Embryonic facial prominence (tissue), 1 donor: ENCODE results near the gene RUNX1.

Experiments
- DNase-seq: peaks from one replicate; pipeline ENCODE4 v3.0.0-alpha.2; 2016; ENCODE audit errors: extremely low spot score

RUNX1 gene

DNA sequence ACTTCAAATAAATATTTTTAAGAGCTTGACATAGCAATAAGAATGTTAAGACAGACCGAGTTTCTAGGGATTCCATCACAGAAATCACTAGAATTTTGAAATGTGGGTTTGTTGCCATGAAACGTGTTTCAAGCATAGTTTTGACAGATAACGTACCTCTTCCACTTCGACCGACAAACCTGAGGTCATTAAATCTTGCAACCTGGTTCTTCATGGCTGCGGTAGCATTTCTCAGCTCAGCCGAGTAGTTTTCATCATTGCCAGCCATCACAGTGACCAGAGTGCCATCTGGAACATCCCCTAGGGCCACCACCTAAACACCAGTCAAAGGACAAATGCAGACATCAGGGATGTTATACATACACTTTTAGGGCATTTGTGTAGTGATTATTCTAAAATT is 168.7 kb downstream of the RUNX1 start:
- no peak for DNase-seq

GRCh38 chr21:34878940-34879339 is 170.2 kb downstream of the RUNX1 start:
- DNase-seq, result no peak

- no peak for DNase-seq
These were observed 170.6 kb downstream of the RUNX1 start for GRCh38 chr21:34878501-34878900.

DNA sequence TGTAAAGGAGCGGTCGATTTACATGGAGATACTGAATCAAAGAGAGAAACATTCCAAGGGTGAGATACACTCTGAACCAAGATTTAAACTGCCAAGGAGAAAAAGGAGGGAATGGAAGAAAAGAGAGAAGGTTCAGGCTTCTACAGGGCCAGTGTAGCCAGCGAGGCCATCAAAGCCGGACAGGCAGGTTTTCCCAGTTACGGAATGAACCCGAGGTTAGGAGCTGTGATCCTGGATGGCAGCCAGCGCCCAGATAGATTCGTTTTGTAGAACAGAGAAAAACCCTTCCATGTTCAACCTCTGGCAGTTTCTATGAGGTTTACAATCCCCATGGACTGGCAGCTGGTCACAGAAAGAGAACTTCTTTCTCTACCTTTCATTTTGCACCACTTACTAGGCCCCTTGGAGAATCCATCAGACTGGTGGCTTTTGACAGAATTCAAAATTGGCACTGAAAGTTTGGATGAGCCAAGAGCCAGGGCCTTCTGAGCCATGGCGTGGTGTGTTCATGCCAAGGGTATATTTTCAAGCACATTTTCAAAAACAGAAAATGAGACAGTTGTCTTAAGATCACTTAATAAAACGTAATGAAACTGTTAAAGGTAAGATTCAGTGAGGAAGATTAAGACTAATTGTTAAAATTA is 171.5 kb downstream of the RUNX1 start:
- no peak for DNase-seq

- DNase-seq, result no peak
These were observed 173.3 kb downstream of the RUNX1 start for GRCh38 chr21:34875830-34876229.

DNA sequence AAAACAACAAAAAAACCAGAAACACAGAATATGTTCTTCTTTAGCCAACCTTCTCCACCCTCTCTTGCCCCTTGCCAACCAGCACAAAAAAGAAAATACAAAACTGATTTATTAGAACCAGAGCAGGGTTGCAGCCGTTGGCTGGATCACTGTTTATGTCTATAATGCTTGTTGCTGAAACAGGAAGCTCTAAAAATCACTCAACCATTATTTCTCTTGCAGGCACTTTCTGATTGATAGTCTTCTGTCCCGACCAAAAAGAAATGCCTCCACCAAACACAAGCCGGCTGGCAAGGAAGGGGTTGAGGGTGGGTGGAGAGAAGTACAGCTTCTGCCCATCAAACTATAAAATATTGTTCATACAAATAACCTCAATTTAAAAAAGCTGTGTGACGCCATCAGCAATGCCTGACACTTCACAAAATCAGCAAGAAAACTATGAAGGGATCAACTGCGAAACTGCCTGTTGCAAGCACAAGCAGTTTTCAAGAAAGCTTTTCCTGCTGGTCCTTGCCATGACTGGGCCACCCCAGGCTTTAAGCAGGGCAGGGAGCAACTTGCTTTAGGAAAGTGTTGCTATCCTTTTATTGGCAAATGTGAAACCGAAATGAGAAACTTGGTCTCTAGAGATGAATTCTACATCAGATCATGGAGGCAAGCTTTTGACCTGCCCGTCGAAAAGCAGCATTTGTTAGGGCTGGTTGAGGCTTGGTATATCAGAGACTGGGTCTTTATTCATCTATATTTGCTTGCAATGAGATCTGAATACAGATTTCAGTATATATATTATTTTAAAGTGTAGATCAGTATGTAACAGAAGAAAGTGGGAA is 174.2 kb downstream of the RUNX1 start:
- no peak for DNase-seq

DNA sequence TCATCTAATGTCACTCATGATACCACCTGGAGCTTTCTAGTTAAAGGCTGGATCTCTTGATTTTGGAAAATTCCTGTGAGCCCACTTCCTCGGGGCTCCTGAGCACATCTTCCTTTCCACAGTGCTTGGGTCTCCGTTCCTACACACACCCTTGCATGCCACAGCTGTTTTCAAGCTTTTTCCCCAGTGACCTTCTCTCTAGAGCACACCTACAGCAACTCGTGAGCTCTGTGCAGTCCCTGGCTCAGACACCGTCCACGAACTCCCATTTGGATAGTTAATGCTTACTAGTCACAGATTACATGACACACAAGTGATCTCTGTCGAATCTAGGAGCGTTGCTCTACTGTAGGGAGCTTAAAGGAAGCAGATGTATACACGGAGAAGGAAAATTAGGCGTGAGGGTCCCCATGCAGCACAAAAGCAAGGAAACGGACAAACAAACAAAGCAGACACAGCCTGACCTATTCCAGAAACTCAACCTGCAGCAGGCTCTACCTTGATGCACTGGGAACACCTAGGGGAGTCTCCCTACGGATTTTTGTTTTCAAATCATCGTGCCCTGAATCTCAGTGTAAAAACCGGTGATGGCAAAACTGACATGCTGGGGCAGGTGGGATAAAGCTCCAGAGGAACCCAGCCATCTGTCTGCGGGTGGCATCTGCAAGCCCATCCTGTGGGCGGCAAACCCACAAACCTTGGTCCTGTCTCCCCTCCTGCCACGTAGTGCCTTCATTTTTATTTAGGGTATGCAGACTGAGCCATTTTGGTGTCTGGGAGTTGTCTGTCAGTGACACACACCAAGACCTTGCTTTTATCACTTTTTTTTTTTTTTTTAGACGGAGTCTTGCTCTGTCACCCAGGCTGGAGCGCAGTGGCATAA is 177.8 kb downstream of the RUNX1 start:
- no peak for DNase-seq

DNA sequence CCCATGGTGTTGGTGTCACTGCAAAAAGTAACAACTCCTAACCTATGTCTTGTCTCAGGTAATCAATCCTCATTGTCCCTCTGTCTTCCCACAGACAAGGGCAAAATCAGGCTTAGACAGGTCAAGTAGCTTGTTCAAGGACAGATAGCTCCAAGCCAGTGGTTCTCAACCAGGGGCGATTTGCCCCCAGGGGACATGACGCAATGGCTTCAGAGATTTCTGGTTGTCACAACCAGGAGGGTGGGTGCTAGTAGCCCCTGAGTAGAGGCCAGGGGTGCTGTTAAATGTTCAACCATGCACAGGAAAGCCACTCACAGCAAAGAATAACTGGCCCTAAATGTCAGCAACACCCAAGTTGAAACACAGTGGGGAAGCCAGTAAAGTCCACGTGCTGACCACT is 178.9 kb downstream of the RUNX1 start:
- DNase-seq, result no peak

GRCh38 chr21:34869545-34869944 is 179.6 kb downstream of the RUNX1 start:
- DNase-seq, result no peak

DNA sequence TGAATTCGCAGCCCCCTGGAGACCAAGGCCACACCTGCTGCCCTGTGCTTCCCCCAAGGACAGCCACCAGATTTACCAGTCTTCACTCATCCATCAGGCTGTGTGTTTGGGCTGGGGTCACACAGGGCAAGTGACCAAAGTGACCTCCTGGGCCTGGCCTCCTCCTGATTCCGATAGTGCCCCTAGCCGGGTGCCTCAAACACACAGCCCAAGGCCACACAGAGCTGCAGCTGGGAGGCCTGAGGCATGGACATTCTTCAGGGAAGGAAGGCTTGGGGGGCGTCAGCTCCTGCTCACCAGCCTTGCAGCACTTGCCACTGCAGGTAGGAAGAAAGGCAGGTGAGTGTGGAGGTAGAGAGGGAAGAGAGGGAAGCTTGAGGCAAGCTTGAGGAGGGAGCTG is 181.3 kb downstream of the RUNX1 start:
- DNase-seq, result no peak

DNA sequence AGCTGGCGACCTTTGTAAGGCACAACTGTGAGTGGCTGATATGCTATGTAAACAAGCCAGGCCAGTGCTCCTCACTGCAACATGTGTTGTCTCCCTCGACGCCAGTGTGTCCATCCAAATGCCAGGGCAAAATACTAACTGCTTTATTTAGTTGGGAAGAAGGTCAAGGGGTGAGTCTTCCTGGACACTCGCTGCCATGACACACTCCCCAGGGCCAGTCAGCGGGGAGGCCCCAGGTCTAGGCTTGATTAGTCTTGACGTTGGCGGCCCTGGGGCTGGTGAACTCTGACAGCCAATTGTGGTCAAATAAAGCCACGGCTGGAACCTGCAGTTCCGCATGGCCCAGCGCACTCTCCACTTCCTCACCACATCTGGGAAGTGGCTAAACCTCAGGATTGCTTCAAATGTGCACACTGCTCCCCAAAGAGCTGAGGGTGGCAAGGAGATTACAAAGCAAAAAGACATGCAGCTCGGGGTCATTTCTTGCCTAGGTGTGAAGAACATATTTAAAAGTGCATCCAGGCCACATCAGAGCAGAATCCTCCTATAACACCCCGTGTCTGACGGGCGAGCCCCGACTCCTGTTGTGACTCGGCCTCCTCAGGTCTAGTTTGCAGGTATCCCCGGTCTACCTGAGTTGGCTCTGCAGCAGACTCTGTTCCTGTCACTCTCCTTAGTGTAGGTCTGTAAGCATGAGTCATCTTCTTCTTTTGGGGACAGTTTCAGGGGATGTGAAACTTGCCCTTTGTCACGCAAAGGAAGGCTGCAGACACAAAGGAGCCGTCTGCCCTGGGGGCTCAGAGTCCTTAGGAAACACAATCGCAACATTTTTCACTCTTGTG is 183.5 kb downstream of the RUNX1 start:
- no peak for DNase-seq

- DNase-seq, result no peak
These were observed 184.5 kb downstream of the RUNX1 start for GRCh38 chr21:34864370-34865149.

DNA sequence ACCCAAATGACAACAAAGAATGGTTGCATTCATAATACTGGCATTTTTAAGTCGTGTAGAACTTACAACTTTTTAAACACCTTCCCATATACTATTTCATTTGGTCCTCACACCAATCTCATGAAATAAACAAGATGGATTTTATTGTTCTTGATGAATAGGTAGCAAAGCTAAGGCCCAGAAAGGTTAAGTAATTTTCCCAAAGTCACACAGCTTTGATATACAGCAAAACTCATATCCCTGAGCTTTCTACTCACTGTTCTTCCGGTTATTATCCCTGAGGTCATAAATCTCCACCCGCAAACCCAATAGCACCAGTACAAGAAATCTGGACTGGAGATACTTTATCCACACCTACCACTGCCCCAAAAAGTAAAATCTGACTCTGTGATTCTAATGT is 186.2 kb downstream of the RUNX1 start:
- no peak for DNase-seq

- no peak for DNase-seq
These were observed 187.8 kb downstream of the RUNX1 start for GRCh38 chr21:34861258-34861657.

GRCh38 chr21:34859976-34860653 is 189.0 kb downstream of the RUNX1 start:
- no peak for DNase-seq

GRCh38 chr21:34858559-34858958 is 190.5 kb downstream of the RUNX1 start:
- no peak for DNase-seq

- no peak for DNase-seq
These were observed 191.2 kb downstream of the RUNX1 start for GRCh38 chr21:34857874-34858273.

DNA sequence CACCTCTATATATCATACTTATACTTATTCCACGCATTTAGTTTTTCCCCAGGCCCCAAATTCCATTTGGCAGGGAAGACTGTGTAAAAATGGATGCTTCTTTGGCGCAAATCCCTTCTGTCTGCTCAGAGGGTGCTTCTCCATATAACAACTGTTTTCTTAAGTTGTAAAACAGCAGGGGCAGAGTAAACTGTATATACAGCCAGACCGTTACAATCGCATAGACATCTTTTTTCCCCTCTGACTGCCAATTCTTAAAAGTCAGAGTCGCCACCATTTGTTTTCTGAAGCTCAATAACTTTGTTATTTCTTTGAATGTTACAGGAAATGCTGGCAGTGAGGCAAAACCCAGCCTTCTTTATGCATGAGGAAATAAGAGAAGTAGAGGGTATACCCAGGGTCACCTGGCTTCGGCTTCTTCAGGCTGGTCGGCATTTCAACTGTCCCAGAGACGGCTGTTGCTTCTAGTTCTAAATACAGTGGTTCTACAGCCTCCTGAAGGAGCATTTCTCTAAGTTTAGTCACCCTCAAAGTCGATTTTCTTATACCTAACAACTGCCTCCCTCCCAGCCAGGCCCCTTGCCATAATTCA is 191.9 kb downstream of the RUNX1 start:
- DNase-seq, result no peak

DNA sequence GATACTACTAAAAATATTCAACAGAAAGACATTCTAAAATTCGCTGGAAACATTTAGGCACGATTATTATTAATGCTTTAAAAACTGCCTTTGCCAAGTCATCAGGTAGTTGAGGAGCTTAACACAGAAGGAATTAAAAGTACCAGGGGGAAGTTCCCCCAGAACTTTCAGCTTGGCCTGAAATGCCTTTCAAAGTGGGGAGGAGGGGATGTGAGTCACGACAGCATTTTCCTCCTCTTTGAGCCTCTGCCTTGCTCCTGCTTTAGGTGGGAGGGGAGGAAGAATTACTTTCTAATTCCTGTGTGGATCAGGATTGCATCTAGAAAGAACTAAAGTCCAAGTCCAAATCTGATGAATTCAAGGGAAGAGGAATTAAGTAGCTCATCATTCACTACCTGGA is 196.7 kb downstream of the RUNX1 start:
- DNase-seq, result no peak
